Keratinocyte (primary cell): ENCODE data around the gene SPRYD3. TPM values are rescaled to one million over a fixed set of nuclear protein-coding genes. Genes with fewer than 3 reads are reported as not detected.

Experiments
- DNase-seq: peaks from one replicate; pipeline ENCODE4 v3.0.0-alpha.2; 2011; ENCODE audit warnings: low read depth, missing footprints, low spot score
- FAIRE-seq: peaks from 2 replicates; lab custom pipeline; 2011; peaks lifted over from hg19 to GRCh38; lab: Jason Lieb, UNC
- H2AFZ ChIP-seq: 2 replicates; pipeline ENCODE4 v1.6.0; 2012; ENCODE audit warnings: low read length, control low read depth, inconsistent platforms; ENCODE audit not compliant: control insufficient read depth
- H3K27ac ChIP-seq: 2 replicates; pipeline ENCODE4 v1.5.1; 2011; ENCODE audit warnings: low read length; ENCODE audit not compliant: control insufficient read depth, insufficient read depth
- H3K27me3 ChIP-seq: 3 replicates; pipeline ENCODE4 v1.6.0; 2011; ENCODE audit warnings: low read length; ENCODE audit not compliant: control insufficient read depth, insufficient read depth; ENCODE audit errors: extremely low read depth
- H3K36me3 ChIP-seq, 2 experiments: 2 replicates in 1 of 2; 3 replicates in 1 of 2; pipeline ENCODE4 v1.5.1; 2011; ENCODE audit warnings: low read length in 2 of 2, mild to moderate bottlenecking in 1 of 2; ENCODE audit not compliant: control insufficient read depth in 2 of 2, insufficient read depth in 2 of 2; ENCODE audit errors: extremely low read depth in 1 of 2
- H3K4me1 ChIP-seq: 3 replicates; pipeline ENCODE4 v1.5.1; 2011; ENCODE audit warnings: low read length; ENCODE audit not compliant: control insufficient read depth, insufficient read depth; ENCODE audit errors: extremely low read depth
- H3K4me2 ChIP-seq: 3 replicates; pipeline ENCODE4 v1.6.0; 2011; ENCODE audit warnings: low read depth, low read length; ENCODE audit not compliant: control insufficient read depth, insufficient read depth; ENCODE audit errors: extremely low read depth
- H3K4me3 ChIP-seq, 3 experiments: fragments of 200-600 bp in 1 of 3; sonication (generic) in 1 of 3; 2 replicates in 2 of 3; 3 replicates in 1 of 3; pipeline ENCODE4 v1.5.1; 2011 to 2016; ENCODE audit warnings: low read length in 3 of 3, mild to moderate bottlenecking in 3 of 3, control low read depth in 2 of 3, inconsistent platforms in 1 of 3, low read depth in 1 of 3, mixed read lengths in 1 of 3, mixed run types in 1 of 3, moderate library complexity in 1 of 3; ENCODE audit not compliant: control insufficient read depth in 2 of 3, insufficient read depth in 2 of 3; ENCODE audit errors: extremely low read depth in 1 of 3
- H3K79me2 ChIP-seq: 2 replicates; pipeline ENCODE4 v1.6.0; 2012; ENCODE audit warnings: low read length; ENCODE audit not compliant: control insufficient read depth, insufficient read depth
- H3K9ac ChIP-seq: 3 replicates; pipeline ENCODE4 v1.6.0; 2011; ENCODE audit warnings: low read length; ENCODE audit not compliant: control insufficient read depth, insufficient read depth; ENCODE audit errors: extremely low read depth
- H3K9me1 ChIP-seq: 3 replicates; pipeline ENCODE4 v1.6.0; 2011; ENCODE audit warnings: low read length; ENCODE audit not compliant: control insufficient read depth, insufficient read depth; ENCODE audit errors: extremely low read depth
- H3K9me3 ChIP-seq: 2 replicates; pipeline ENCODE4 v1.5.1; 2012; ENCODE audit warnings: low read depth, low read length; ENCODE audit not compliant: control insufficient read depth
- H4K20me1 ChIP-seq: 3 replicates; pipeline ENCODE4 v1.6.0; 2011; ENCODE audit warnings: low read length; ENCODE audit not compliant: control insufficient read depth, insufficient read depth; ENCODE audit errors: extremely low read depth
- EZH2 ChIP-seq: IDR thresholded peaks from one replicate; pipeline ENCODE4 v1.6.1; 2012; ENCODE audit warnings: inconsistent platforms, mild to moderate bottlenecking, low read length, moderate library complexity
- dilution Hi-C: fragments of 300-500 bp; cut with MboI; formaldehyde crosslinking; loops from one replicate; pipeline ENCODE4 v1.7.0; 2020; ENCODE audit warnings: low sequenced_read_pairs; ENCODE audit not compliant: extremely low pct_ligation_motif_present
- polyA plus RNA-seq, 5 experiments: library from polyadenylated mRNA; depleted of rRNA in 3 of 5; stranded (reverse) in 3 of 5; stranded (forward) in 1 of 5; unstranded in 1 of 5; fragments of >200 nt; gene quantifications; 1 replicate in 1 of 5; 2 replicates in 3 of 5; 3 replicates in 1 of 5; pipeline versions ENCODE4 v1.2.1 to v1.2.3, GENCODE V29; 2011 to 2012; ENCODE audit warnings: missing spikeins in 2 of 5, low read depth in 1 of 5, low replicate concordance in 1 of 5
- TF ChIP-seq, protein P1 (sequence below), 3 experiments: IDR thresholded peaks in 1 of 3; conservative IDR thresholded peaks in 1 of 3; optimal IDR thresholded peaks in 1 of 3; 2 replicates in 2 of 3; 3 replicates in 1 of 3; pipeline versions ENCODE3 to v1.5.1; 2011; ENCODE audit warnings: low read length in 3 of 3, mild to moderate bottlenecking in 3 of 3, moderate library complexity in 2 of 3, control low read depth in 1 of 3, inconsistent platforms in 1 of 3; ENCODE audit not compliant: insufficient read depth in 2 of 3; ENCODE audit errors: extremely low read depth in 1 of 3

SPRYD3 gene
- polyA plus RNA-seq, 1 donor (not counting 4 experiments of a cell fraction or from before 2014, with no cell fraction given) = 27.5 TPM

DNA sequence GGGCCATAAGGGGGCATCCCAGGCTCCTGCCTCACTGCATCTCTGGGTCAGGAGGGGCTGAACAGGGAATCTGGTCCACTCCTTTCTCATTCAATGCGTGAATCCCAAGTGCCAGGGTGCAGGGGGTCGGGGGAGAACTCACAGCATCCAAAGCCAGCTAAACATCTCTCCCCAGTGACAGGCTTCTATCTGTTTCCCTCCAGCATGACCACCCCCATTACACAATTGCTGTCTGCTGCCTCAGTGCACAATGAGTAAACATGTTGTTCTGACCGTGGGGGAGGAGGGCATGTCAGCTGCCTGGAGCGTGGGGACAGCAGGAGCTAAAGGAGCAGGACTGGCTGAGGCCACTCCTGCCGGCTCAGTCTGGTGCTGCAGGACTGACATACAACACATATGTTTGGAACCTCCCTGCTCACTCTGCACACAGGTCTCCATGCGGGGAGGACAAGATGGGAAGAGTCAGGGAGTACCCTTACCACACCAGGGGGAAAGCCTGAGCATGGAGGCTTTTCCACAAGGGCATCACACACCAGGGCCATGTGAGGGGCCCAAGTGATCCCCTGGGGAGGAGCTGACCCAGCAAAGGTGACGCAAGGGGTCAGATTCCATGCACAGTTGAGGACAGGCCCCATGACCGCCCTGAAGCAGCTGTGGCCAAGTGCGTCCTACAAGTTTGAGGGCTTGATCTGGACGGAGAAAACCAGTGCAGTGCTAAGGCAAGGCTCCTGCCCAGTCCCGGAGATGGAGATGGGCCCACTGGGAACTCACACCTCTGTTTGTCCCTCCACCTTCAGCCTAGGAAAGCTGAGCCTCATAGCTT lies 27.9 kb downstream of the SPRYD3 start:
- no peaks in the 10 kb centered on the region for H4K20me1 ChIP-seq
- H3K4me2 ChIP-seq = no peak overlapping the region
- no peak for FAIRE-seq
- H3K27ac ChIP-seq = no peak overlapping the region
- TF ChIP-seq EZH2 = no peak
- TF ChIP-seq, protein P1, sequence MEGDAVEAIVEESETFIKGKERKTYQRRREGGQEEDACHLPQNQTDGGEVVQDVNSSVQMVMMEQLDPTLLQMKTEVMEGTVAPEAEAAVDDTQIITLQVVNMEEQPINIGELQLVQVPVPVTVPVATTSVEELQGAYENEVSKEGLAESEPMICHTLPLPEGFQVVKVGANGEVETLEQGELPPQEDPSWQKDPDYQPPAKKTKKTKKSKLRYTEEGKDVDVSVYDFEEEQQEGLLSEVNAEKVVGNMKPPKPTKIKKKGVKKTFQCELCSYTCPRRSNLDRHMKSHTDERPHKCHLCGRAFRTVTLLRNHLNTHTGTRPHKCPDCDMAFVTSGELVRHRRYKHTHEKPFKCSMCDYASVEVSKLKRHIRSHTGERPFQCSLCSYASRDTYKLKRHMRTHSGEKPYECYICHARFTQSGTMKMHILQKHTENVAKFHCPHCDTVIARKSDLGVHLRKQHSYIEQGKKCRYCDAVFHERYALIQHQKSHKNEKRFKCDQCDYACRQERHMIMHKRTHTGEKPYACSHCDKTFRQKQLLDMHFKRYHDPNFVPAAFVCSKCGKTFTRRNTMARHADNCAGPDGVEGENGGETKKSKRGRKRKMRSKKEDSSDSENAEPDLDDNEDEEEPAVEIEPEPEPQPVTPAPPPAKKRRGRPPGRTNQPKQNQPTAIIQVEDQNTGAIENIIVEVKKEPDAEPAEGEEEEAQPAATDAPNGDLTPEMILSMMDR (optimal IDR thresholded peaks at IDR 0.05 in 1 of 3, IDR thresholded peaks at IDR 0.05 in 1 of 3, conservative IDR thresholded peaks at IDR 0.05 in 1 of 3; ENCODE audit: extremely low read depth in 1 of 3, insufficient read depth in 2 of 3, low read length in 3 of 3) = no peak
- no peaks in the 10 kb centered on the region for H3K27me3 ChIP-seq
- H3K79me2 ChIP-seq = no peaks in the 10 kb centered on the region
- no peak overlapping the region for H3K4me3 ChIP-seq
- no peak overlapping the region for H2AFZ ChIP-seq
- H3K36me3 ChIP-seq = peaks cover 0 to 3% of the 10 kb centered on the region in 2 experiments
- DNase-seq = no peak
- no peak overlapping the region for H3K9ac ChIP-seq
- dilution Hi-C loops = no loop called here
- peaks cover 3% of the 10 kb centered on the region for H3K9me1 ChIP-seq
- no peaks in the 10 kb centered on the region for H3K9me3 ChIP-seq
- H3K4me1 ChIP-seq = peaks cover 48% of the 10 kb centered on the region

GRCh38 chr12:53050426-53051057 lies 28.6 kb downstream of the SPRYD3 start:
- no peak for TF ChIP-seq EZH2
- TF ChIP-seq, protein P1 (optimal IDR thresholded peaks at IDR 0.05 in 1 of 3, IDR thresholded peaks at IDR 0.05 in 1 of 3, conservative IDR thresholded peaks at IDR 0.05 in 1 of 3; ENCODE audit: extremely low read depth in 1 of 3, insufficient read depth in 2 of 3, low read length in 3 of 3) = no peak
- dilution Hi-C loops = no loop called here
- H3K27me3 ChIP-seq = no peaks in the 10 kb centered on the region
- peak overlapping the region; percentile 18 for H3K9ac ChIP-seq
- no peak overlapping the region for H3K27ac ChIP-seq
- no peak overlapping the region for H3K4me3 ChIP-seq
- FAIRE-seq = no peak
- no peaks in the 10 kb centered on the region for H3K79me2 ChIP-seq
- H3K9me3 ChIP-seq = no peaks in the 10 kb centered on the region
- H4K20me1 ChIP-seq = no peaks in the 10 kb centered on the region
- H3K4me2 ChIP-seq = peak overlapping the region; percentile 51
- H3K36me3 ChIP-seq = peaks cover 0 to 3% of the 10 kb centered on the region in 2 experiments
- no peak overlapping the region for H2AFZ ChIP-seq
- no peak for DNase-seq
- peaks cover 3% of the 10 kb centered on the region for H3K9me1 ChIP-seq
- H3K4me1 ChIP-seq = peaks cover 54% of the 10 kb centered on the region
